T-helper 1 cell treated with Interleukin-12 subunit alpha and Interleukin-12 subunit beta and Interleukin-4 antibody, amounts not matched to agents 30 μg/mL and 1 μg/mL, for 36 hours (primary cell): ENCODE results near the gene OR10X1.

Experiments used
- H3K27ac Mint-ChIP-seq: one replicate; pipeline ENCODE4 v1.8.0; 2021; ENCODE audit warnings: mild to moderate bottlenecking, mixed read lengths
- H3K27me3 Mint-ChIP-seq: one replicate; pipeline ENCODE4 v1.8.0; 2021; ENCODE audit warnings: low read depth, mixed read lengths
- H3K36me3 Mint-ChIP-seq: one replicate; pipeline ENCODE4 v1.8.0; 2021; ENCODE audit warnings: low read depth, mixed read lengths
- H3K4me1 Mint-ChIP-seq: one replicate; pipeline ENCODE4 v1.8.0; 2021; ENCODE audit warnings: low read depth, mixed read lengths
- H3K4me3 Mint-ChIP-seq: one replicate; pipeline ENCODE4 v1.8.0; 2021; ENCODE audit warnings: mild to moderate bottlenecking, moderate library complexity, mixed read lengths
- H3K9me3 Mint-ChIP-seq: one replicate; pipeline ENCODE4 v1.8.0; 2021; ENCODE audit warnings: mixed read lengths

Gene OR10X1

GRCh38 chr1:158579733-158580132 lies at the start of gene OR10X1:
OR10X1 (minus strand) TSS chr1:158579899; CDS start chr1:158579899, 0 bp downstream.
- Mint-ChIP-seq H3K36me3 (no peaks in the 10 kb centered on the region), H3K9me3 (no peaks in the 10 kb centered on the region), H3K27me3 (no peaks in the 10 kb centered on the region), H3K27ac (no peak within 1 kb of the TSS), H3K4me3 (no peak within 1 kb of the TSS), H3K4me1 (no peaks in the 10 kb centered on the region)

GRCh38 chr1:158613764-158614163 lies 34.1 kb upstream of the OR10X1 start:
- H3K27me3 Mint-ChIP-seq = peaks cover 4% of the 10 kb centered on the region
- no peak overlapping the region for H3K4me3 Mint-ChIP-seq
- no peaks in the 10 kb centered on the region for H3K4me1 Mint-ChIP-seq
- H3K27ac Mint-ChIP-seq = no peak overlapping the region
- H3K36me3 Mint-ChIP-seq = no peaks in the 10 kb centered on the region
- H3K9me3 Mint-ChIP-seq = no peaks in the 10 kb centered on the region

GRCh38 chr1:158611916-158612315 lies 32.2 kb upstream of the OR10X1 start:
- H3K36me3 Mint-ChIP-seq = no peaks in the 10 kb centered on the region
- peaks cover 4% of the 10 kb centered on the region for H3K27me3 Mint-ChIP-seq
- H3K4me3 Mint-ChIP-seq = no peak overlapping the region
- H3K4me1 Mint-ChIP-seq = no peaks in the 10 kb centered on the region
- H3K27ac Mint-ChIP-seq = no peak overlapping the region
- H3K9me3 Mint-ChIP-seq = no peaks in the 10 kb centered on the region

- Mint-ChIP-seq H3K4me3 (no peak overlapping the region), H3K27me3 (no peaks in the 10 kb centered on the region)
Measured at GRCh38 chr1:158607296-158607695, 27.6 kb upstream of the OR10X1 start.

GRCh38 chr1:158604968-158605367 lies 25.3 kb upstream of the OR10X1 start, which contains the start of gene OR10Z1:
OR10Z1 (plus strand) TSS chr1:158605268; CDS start chr1:158606439, 1,171 bp downstream.
- H3K27ac Mint-ChIP-seq = no peak within 1 kb of the TSS
- no peaks in the 10 kb centered on the region for H3K36me3 Mint-ChIP-seq
- no peaks in the 10 kb centered on the region for H3K27me3 Mint-ChIP-seq
- H3K9me3 Mint-ChIP-seq = no peaks in the 10 kb centered on the region
- no peaks in the 10 kb centered on the region for H3K4me1 Mint-ChIP-seq
- H3K4me3 Mint-ChIP-seq = no peak within 1 kb of the TSS

More at GRCh38 chr1:158607296-158607695, 27.6 kb upstream of the OR10X1 start:
- Mint-ChIP-seq H3K27ac (no peak overlapping the region), H3K4me1 (no peaks in the 10 kb centered on the region), H3K36me3 (no peaks in the 10 kb centered on the region), H3K9me3 (no peaks in the 10 kb centered on the region)

GRCh38 chr1:158600735-158601134 lies 21.0 kb upstream of the OR10X1 start:
- Mint-ChIP-seq H3K4me3 (no peak overlapping the region), H3K27me3 (no peaks in the 10 kb centered on the region), H3K9me3 (peaks cover 15% of the 10 kb centered on the region), H3K36me3 (no peaks in the 10 kb centered on the region), H3K27ac (no peak overlapping the region), H3K4me1 (no peaks in the 10 kb centered on the region)

GRCh38 chr1:158586942-158587341 lies 7.2 kb upstream of the OR10X1 start:
- H3K9me3 Mint-ChIP-seq = peaks cover 4% of the 10 kb centered on the region
- no peak overlapping the region for H3K27ac Mint-ChIP-seq
- no peaks in the 10 kb centered on the region for H3K36me3 Mint-ChIP-seq
- H3K4me3 Mint-ChIP-seq = no peak overlapping the region
- no peaks in the 10 kb centered on the region for H3K4me1 Mint-ChIP-seq
- H3K27me3 Mint-ChIP-seq = no peaks in the 10 kb centered on the region

- no peaks in the 10 kb centered on the region for H3K36me3 Mint-ChIP-seq
- H3K9me3 Mint-ChIP-seq = peaks cover 4% of the 10 kb centered on the region
- H3K27ac Mint-ChIP-seq = no peak overlapping the region
- no peaks in the 10 kb centered on the region for H3K27me3 Mint-ChIP-seq
- H3K4me1 Mint-ChIP-seq = no peaks in the 10 kb centered on the region
- no peak overlapping the region for H3K4me3 Mint-ChIP-seq
Measured at GRCh38 chr1:158583962-158584361, 4.3 kb upstream of the OR10X1 start.

- no peak overlapping the region for H3K4me3 Mint-ChIP-seq
- no peak overlapping the region for H3K27ac Mint-ChIP-seq
- no peaks in the 10 kb centered on the region for H3K36me3 Mint-ChIP-seq
- no peaks in the 10 kb centered on the region for H3K27me3 Mint-ChIP-seq
- H3K4me1 Mint-ChIP-seq = no peaks in the 10 kb centered on the region
- no peaks in the 10 kb centered on the region for H3K9me3 Mint-ChIP-seq
Measured at GRCh38 chr1:158577561-158577960, 2.1 kb downstream of the OR10X1 start.

GRCh38 chr1:158572226-158572625 lies 7.5 kb downstream of the OR10X1 start:
- H3K9me3 Mint-ChIP-seq = no peaks in the 10 kb centered on the region
- no peaks in the 10 kb centered on the region for H3K27me3 Mint-ChIP-seq

GRCh38 chr1:158570480-158570879 lies 9.2 kb downstream of the OR10X1 start, which contains the start of gene OR6P1:
OR6P1 (minus strand) TSS chr1:158570580; CDS start chr1:158563604, 6,976 bp downstream.
- H3K36me3 Mint-ChIP-seq = no peaks in the 10 kb centered on the region

More at GRCh38 chr1:158572226-158572625, 7.5 kb downstream of the OR10X1 start:
- Mint-ChIP-seq H3K27ac (no peak overlapping the region), H3K36me3 (no peaks in the 10 kb centered on the region), H3K4me3 (no peak overlapping the region), H3K4me1 (no peaks in the 10 kb centered on the region)

GRCh38 chr1:158564608-158565007 lies 15.1 kb downstream of the OR10X1 start:
- peaks cover 7% of the 10 kb centered on the region for H3K27me3 Mint-ChIP-seq
- no peak overlapping the region for H3K27ac Mint-ChIP-seq
- H3K36me3 Mint-ChIP-seq = no peaks in the 10 kb centered on the region
- H3K9me3 Mint-ChIP-seq = no peaks in the 10 kb centered on the region
- H3K4me3 Mint-ChIP-seq = no peak overlapping the region
- H3K4me1 Mint-ChIP-seq = no peaks in the 10 kb centered on the region

More at GRCh38 chr1:158570480-158570879, 9.2 kb downstream of the OR10X1 start, which contains the start of gene OR6P1:
- Mint-ChIP-seq H3K4me1 (no peaks in the 10 kb centered on the region), H3K27ac (no peak within 1 kb of the TSS), H3K4me3 (no peak within 1 kb of the TSS), H3K9me3 (no peaks in the 10 kb centered on the region), H3K27me3 (no peaks in the 10 kb centered on the region)

GRCh38 chr1:158563853-158564252 lies 15.8 kb downstream of the OR10X1 start:
- Mint-ChIP-seq H3K9me3 (no peaks in the 10 kb centered on the region), H3K36me3 (no peaks in the 10 kb centered on the region), H3K27me3 (peaks cover 7% of the 10 kb centered on the region), H3K27ac (no peak overlapping the region), H3K4me3 (no peak overlapping the region), H3K4me1 (no peaks in the 10 kb centered on the region)

GRCh38 chr1:158559696-158560095 lies 20.0 kb downstream of the OR10X1 start:
- Mint-ChIP-seq H3K27ac (no peak overlapping the region), H3K36me3 (no peaks in the 10 kb centered on the region), H3K9me3 (no peaks in the 10 kb centered on the region), H3K4me3 (no peak overlapping the region), H3K27me3 (peaks cover 7% of the 10 kb centered on the region), H3K4me1 (no peaks in the 10 kb centered on the region)

GRCh38 chr1:158554352-158554751 lies 25.3 kb downstream of the OR10X1 start, which contains the start of gene OR6Y1:
OR6Y1 (minus strand) TSS chr1:158554405; CDS start chr1:158548105, 6,300 bp downstream.
- no peaks in the 10 kb centered on the region for H3K4me1 Mint-ChIP-seq
- no peaks in the 10 kb centered on the region for H3K9me3 Mint-ChIP-seq
- H3K27ac Mint-ChIP-seq = no peak within 1 kb of the TSS
- H3K36me3 Mint-ChIP-seq = no peaks in the 10 kb centered on the region
- peaks cover 3% of the 10 kb centered on the region for H3K27me3 Mint-ChIP-seq
- no peak within 1 kb of the TSS for H3K4me3 Mint-ChIP-seq

- Mint-ChIP-seq H3K27ac (no peak overlapping the region), H3K36me3 (no peaks in the 10 kb centered on the region), H3K27me3 (peaks cover 9% of the 10 kb centered on the region), H3K9me3 (no peaks in the 10 kb centered on the region), H3K4me3 (no peak overlapping the region), H3K4me1 (no peaks in the 10 kb centered on the region)
Measured at GRCh38 chr1:158552296-158552695, 27.4 kb downstream of the OR10X1 start.
